H1 (cell line): Measurements from ENCODE around the gene CFB. TPM values are rescaled to one million over a fixed set of nuclear protein-coding genes. Genes with fewer than 3 reads are reported as not detected.

ENCODE experiments used
- CBX8 ChIP-seq: fragments of 300-800, 300-1000 bp; sonication (generic); IDR thresholded peaks from 2 replicates; pipeline ENCODE4 v1.7.1; 2016; ENCODE audit warnings: low read depth, low read length, borderline replicate concordance
- JUND ChIP-seq: IDR thresholded peaks from 2 replicates; pipeline ENCODE4 v1.6.1; 2011; ENCODE audit warnings: mild to moderate bottlenecking, improper control_type of control experiment, low read length
- NANOG ChIP-seq: IDR thresholded peaks from 2 replicates; pipeline ENCODE4 v1.6.1; 2011; ENCODE audit warnings: low read length, low read depth, mild to moderate bottlenecking, inconsistent platforms; ENCODE audit not compliant: insufficient read depth, poor library complexity, severe bottlenecking
- PHF8 ChIP-seq: fragments of 200-600 bp; sonication (generic); conservative IDR thresholded peaks from 2 replicates; pipeline ENCODE4 v1.7.1; 2012; ENCODE audit warnings: low read depth, mild to moderate bottlenecking, inconsistent platforms, low read length, moderate library complexity
- RNF2 ChIP-seq: fragments of 200-900, 300-1000 bp; sonication (generic); IDR thresholded peaks from 2 replicates; pipeline ENCODE4 v1.7.1; 2016; ENCODE audit warnings: borderline replicate concordance, low read depth, mild to moderate bottlenecking, antibody characterized with exemption, low read length; ENCODE audit not compliant: poor library complexity, severe bottlenecking; ENCODE audit errors: missing control alignments
- TCF12 ChIP-seq: IDR thresholded peaks from 2 replicates; pipeline ENCODE4 v1.6.1; 2011; ENCODE audit warnings: low read depth, mild to moderate bottlenecking, low read length
- polyA plus RNA-seq, 7 experiments: library from polyadenylated mRNA; depleted of rRNA in 3 of 7; stranded (reverse) in 5 of 7; unstranded in 2 of 7; fragments of >200 nt in 5 of 7; fragments of 200-250 nt in 2 of 7; gene quantifications; 1 replicate in 5 of 7; 2 replicates in 1 of 7; 4 replicates in 1 of 7; pipeline versions ENCODE4 v1.2.1 to v1.2.3, GENCODE V29; 2011 to 2013; ENCODE audit warnings: missing spikeins in 2 of 7, mixed read lengths in 2 of 7
- total RNA-seq: library from RNA; stranded (reverse); fragmentation: NEBNext Ultra II Directional; extraction: Animal tissue kit (Norgen Biotek cat#: 25700); gene quantifications from 2 replicates; pipeline ENCODE4 v1.2.1, GENCODE V29; 2021
- TF ChIP-seq, protein P1 (sequence below): IDR thresholded peaks from 2 replicates; pipeline ENCODE4 v1.6.1; 2012; ENCODE audit warnings: low read length, inconsistent platforms

The CFB gene
- total and polyA plus RNA-seq, 2 of the 8 experiments (the other 6 are each of a cell fraction or from before 2014, with no cell fraction given), result 0.09 TPM; not detected in 1

DNA sequence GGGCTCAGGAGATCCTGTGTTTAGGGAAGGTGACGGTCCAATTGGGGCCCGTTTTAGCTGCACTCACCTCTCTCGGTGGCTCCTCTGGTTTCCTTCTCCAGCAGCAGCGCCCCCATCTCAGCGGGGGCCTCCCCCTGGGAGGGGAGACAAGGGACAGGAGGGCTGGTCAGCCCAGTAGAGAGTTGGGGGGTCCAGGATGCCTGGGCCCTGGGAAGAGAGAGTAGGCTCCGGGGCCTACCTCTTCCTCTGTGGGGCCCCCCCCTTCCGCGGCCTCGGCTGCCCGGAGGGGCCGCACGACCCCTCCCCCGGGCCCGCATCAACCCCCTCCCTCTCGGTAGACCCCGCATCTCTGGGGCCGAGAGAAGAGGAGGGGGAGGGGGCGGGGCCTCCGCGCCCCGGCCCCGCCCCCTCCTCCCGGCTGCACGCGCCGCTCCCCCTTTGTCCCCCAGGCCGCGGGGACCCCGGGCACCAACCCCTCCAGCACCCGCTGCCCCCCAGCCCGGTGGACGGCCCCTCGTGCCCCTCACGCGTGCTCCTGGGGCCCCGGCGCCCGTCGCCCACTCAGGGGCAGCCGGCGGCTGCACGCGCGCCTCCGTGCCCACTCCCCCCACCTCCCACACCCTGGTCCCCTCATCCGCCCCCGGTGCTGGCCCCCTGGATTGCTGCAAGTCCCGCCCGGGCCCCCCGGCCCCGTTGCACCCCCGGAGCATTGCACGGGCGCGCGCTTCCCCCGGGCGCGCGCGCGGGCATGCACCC lies 48.9 kb upstream of the CFB start (continued):
- no peak for TF ChIP-seq JUND
- TF ChIP-seq NANOG, result no peak
- TF ChIP-seq TCF12, result no peak
- TF ChIP-seq, protein P1, sequence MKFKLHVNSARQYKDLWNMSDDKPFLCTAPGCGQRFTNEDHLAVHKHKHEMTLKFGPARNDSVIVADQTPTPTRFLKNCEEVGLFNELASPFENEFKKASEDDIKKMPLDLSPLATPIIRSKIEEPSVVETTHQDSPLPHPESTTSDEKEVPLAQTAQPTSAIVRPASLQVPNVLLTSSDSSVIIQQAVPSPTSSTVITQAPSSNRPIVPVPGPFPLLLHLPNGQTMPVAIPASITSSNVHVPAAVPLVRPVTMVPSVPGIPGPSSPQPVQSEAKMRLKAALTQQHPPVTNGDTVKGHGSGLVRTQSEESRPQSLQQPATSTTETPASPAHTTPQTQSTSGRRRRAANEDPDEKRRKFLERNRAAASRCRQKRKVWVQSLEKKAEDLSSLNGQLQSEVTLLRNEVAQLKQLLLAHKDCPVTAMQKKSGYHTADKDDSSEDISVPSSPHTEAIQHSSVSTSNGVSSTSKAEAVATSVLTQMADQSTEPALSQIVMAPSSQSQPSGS, result no peak
- TF ChIP-seq RNF2, result no peak
- no peak for TF ChIP-seq CBX8
- TF ChIP-seq PHF8, result peak; percentile 73
